ENCODE data around the gene MED13L. TPM values are rescaled to one million over a fixed set of nuclear protein-coding genes. Genes with fewer than 3 reads are reported as not detected.

MED13L gene
- total and polyA plus RNA-seq, 2 donors (not counting 1 experiment from before 2014, with no cell fraction given): 20.3 to 207 TPM

GRCh38 chr12:116249938-116250337, 27.6 kb downstream of the MED13L start:
- Histone ChIP-seq H3K4me1 (ENCODE audit: control insufficient read depth in 2 of 2, insufficient read depth in 2 of 2, low read length in 2 of 2) (peaks cover 23 to 42% of the 10 kb centered on the region in 2 donors), H3K79me2 (ENCODE audit: control insufficient read depth, insufficient read depth, low read length) (peaks cover 99% of the 10 kb centered on the region), H3K9me3 (ENCODE audit: control extremely low read depth in 1 of 3, control insufficient read depth in 2 of 3, insufficient read depth in 1 of 3, low read length in 2 of 3) (peaks cover 2 to 21% (median 10%) of the 10 kb centered on the region in 3 donors), H4K20me1 (ENCODE audit: control insufficient read depth, insufficient read depth, low read length, poor library complexity, severe bottlenecking) (peaks cover 60% of the 10 kb centered on the region), H3K27ac (ENCODE audit: low read length in 2 of 2) (no peak overlapping the region), H3K9ac (ENCODE audit: low read length) (no peak overlapping the region), H3K4me3 (ENCODE audit: control extremely low read depth in 1 of 5, extremely low read depth in 1 of 5, insufficient read depth in 1 of 5, low read depth in 2 of 5, low read length in 4 of 5) (no peak overlapping the region), H3K4me2 (replicated peaks; ENCODE audit: low read depth, low read length, poor library complexity, severe bottlenecking) (no peak overlapping the region), H3K36me3 (replicated peaks in 1 of 2; ENCODE audit: control extremely low read depth in 1 of 2, control insufficient read depth in 1 of 2, extremely low read depth in 1 of 2, insufficient read depth in 2 of 2, low read length in 1 of 2) (peaks cover 0 to 2% of the 10 kb centered on the region in 2 experiments), H2AFZ (ENCODE audit: insufficient read depth, low read depth, low read length, poor library complexity, severe bottlenecking) (no peak overlapping the region), H3K27me3 (replicated peaks in 1 of 4; ENCODE audit: control extremely low read depth in 1 of 4, control insufficient read depth in 3 of 4, insufficient read depth in 4 of 4, low read length in 3 of 4) (no peaks in the 10 kb centered on the region)
- DNase-seq (no peak), ATAC-seq (ENCODE audit: low read depth) (no peak)
- POLR2A ChIA-PET: no interaction called here
- intact Hi-C loops (cut with micrococcal nuclease): no loop called here
- Mint-ChIP-seq H3K27ac (no peak overlapping the region), H3K4me3 (no peak overlapping the region), H3K9me3 (ENCODE audit: insufficient read depth) (peaks cover 2% of the 10 kb centered on the region), H3K4me1 (peaks cover 61% of the 10 kb centered on the region), H3K27me3 (no peaks in the 10 kb centered on the region)
- CTCF ChIA-PET: no interaction called here
- TF ChIP-seq, protein P1, sequence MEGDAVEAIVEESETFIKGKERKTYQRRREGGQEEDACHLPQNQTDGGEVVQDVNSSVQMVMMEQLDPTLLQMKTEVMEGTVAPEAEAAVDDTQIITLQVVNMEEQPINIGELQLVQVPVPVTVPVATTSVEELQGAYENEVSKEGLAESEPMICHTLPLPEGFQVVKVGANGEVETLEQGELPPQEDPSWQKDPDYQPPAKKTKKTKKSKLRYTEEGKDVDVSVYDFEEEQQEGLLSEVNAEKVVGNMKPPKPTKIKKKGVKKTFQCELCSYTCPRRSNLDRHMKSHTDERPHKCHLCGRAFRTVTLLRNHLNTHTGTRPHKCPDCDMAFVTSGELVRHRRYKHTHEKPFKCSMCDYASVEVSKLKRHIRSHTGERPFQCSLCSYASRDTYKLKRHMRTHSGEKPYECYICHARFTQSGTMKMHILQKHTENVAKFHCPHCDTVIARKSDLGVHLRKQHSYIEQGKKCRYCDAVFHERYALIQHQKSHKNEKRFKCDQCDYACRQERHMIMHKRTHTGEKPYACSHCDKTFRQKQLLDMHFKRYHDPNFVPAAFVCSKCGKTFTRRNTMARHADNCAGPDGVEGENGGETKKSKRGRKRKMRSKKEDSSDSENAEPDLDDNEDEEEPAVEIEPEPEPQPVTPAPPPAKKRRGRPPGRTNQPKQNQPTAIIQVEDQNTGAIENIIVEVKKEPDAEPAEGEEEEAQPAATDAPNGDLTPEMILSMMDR (IDR thresholded peaks at IDR 0.05): no peak
- TF ChIP-seq EZH2 (IDR thresholded peaks at IDR 0.05; ENCODE audit: borderline replicate concordance, insufficient read depth, low read depth, low read length, poor library complexity, severe bottlenecking): no peak
- WGBS (ENCODE audit: insufficient coverage): no CpG with 5 or more reads among the region's 2 CpGs

- peaks cover 2 to 21% (median 10%) of the 10 kb centered on the region in 3 donors for H3K9me3 ChIP-seq (ENCODE audit: control extremely low read depth in 1 of 3, control insufficient read depth in 2 of 3, insufficient read depth in 1 of 3, low read length in 2 of 3)
- POLR2A ChIA-PET: interaction anchor here (1.0 kb wide), 1 partner anchor 13 kb away, joined by 15 read pairs; no protein-coding TSS in a partner anchor
- Mint-ChIP-seq H3K27ac (no peak overlapping the region), H3K4me1 (peaks cover 61% of the 10 kb centered on the region), H3K27me3 (no peaks in the 10 kb centered on the region), H3K9me3 (ENCODE audit: insufficient read depth) (peaks cover 2% of the 10 kb centered on the region), H3K4me3 (no peak overlapping the region)
- TF ChIP-seq EZH2 (IDR thresholded peaks at IDR 0.05; ENCODE audit: borderline replicate concordance, insufficient read depth, low read depth, low read length, poor library complexity, severe bottlenecking): no peak
- TF ChIP-seq, protein P1 (IDR thresholded peaks at IDR 0.05): no peak
- CTCF ChIA-PET: interaction anchor here (0.7 to 1.3 kb wide), 4 partner anchors 19 to 108 kb away, joined by 3 to 5 read pairs (median 4); no protein-coding TSS in a partner anchor
- H4K20me1 ChIP-seq (ENCODE audit: control insufficient read depth, insufficient read depth, low read length, poor library complexity, severe bottlenecking): peaks cover 59% of the 10 kb centered on the region
- no peak overlapping the region for H3K4me3 ChIP-seq (ENCODE audit: control extremely low read depth in 1 of 5, extremely low read depth in 1 of 5, insufficient read depth in 1 of 5, low read depth in 2 of 5, low read length in 4 of 5)
- peaks cover 0 to 2% of the 10 kb centered on the region in 2 experiments for H3K36me3 ChIP-seq (replicated peaks in 1 of 2; ENCODE audit: control extremely low read depth in 1 of 2, control insufficient read depth in 1 of 2, extremely low read depth in 1 of 2, insufficient read depth in 2 of 2, low read length in 1 of 2)
- H3K27ac ChIP-seq (ENCODE audit: low read length in 2 of 2): no peak overlapping the region
- H3K27me3 ChIP-seq (replicated peaks in 1 of 4; ENCODE audit: control extremely low read depth in 1 of 4, control insufficient read depth in 3 of 4, insufficient read depth in 4 of 4, low read length in 3 of 4): no peaks in the 10 kb centered on the region
- peak overlapping the region; percentile 26 for H3K4me2 ChIP-seq (replicated peaks; ENCODE audit: low read depth, low read length, poor library complexity, severe bottlenecking)
- no peak overlapping the region for H2AFZ ChIP-seq (ENCODE audit: insufficient read depth, low read depth, low read length, poor library complexity, severe bottlenecking)
- no peak for ATAC-seq (ENCODE audit: low read depth)
- peaks cover 33 to 48% of the 10 kb centered on the region in 2 donors for H3K4me1 ChIP-seq (ENCODE audit: control insufficient read depth in 2 of 2, insufficient read depth in 2 of 2, low read length in 2 of 2)
- peaks cover 99% of the 10 kb centered on the region for H3K79me2 ChIP-seq (ENCODE audit: control insufficient read depth, insufficient read depth, low read length)
- no peak for DNase-seq
- H3K9ac ChIP-seq (ENCODE audit: low read length): no peak overlapping the region
- intact Hi-C loops (cut with micrococcal nuclease): no loop called here
These were observed 28.6 kb downstream of the MED13L start for GRCh38 chr12:116248930-116249329.

Measured in B cell (primary cell).